ENCODE measurements around the gene TMEM266.
A peak's percentile ranks its signal among the peaks of the same experiment; 100 is the strongest.

TMEM266 gene

GRCh38 chr15:76064375-76064774 is 4.6 kb downstream of the TMEM266 start:
- Histone ChIP-seq H3K27me3 (ENCODE audit: insufficient read depth, low read length, poor library complexity, severe bottlenecking) (peaks cover 6% of the 10 kb centered on the region), H3K9me2 (replicated peaks; ENCODE audit: low read depth, low read length) (no peaks in the 10 kb centered on the region), H3K9ac (ENCODE audit: low read depth, low read length, poor library complexity, severe bottlenecking) (no peak overlapping the region), H3K79me2 (ENCODE audit: insufficient read depth, low read length) (no peaks in the 10 kb centered on the region), H3K4me3 (ENCODE audit: low read length, poor library complexity, severe bottlenecking) (no peak overlapping the region), H2AFZ (ENCODE audit: low read length) (no peak overlapping the region), H3K4me1 (ENCODE audit: insufficient read depth, low read length, poor library complexity, severe bottlenecking) (peaks cover 8% of the 10 kb centered on the region), H3K9me3 (ENCODE audit: insufficient read depth, low read depth, low read length) (no peaks in the 10 kb centered on the region), H3K4me2 (ENCODE audit: low read depth, low read length, poor library complexity, severe bottlenecking) (no peak overlapping the region), H3F3A (ENCODE audit: low read depth) (no peaks in the 10 kb centered on the region), H3K36me3 (ENCODE audit: insufficient read depth, low read length) (no peaks in the 10 kb centered on the region), H4K20me1 (ENCODE audit: insufficient read depth, low read length, poor library complexity, severe bottlenecking) (no peaks in the 10 kb centered on the region)
- TF ChIP-seq CTCF (conservative IDR thresholded peaks at IDR 0.05; ENCODE audit: low read length): no peak
- TF ChIP-seq EZH2phosphoT487 (IDR thresholded peaks at IDR 0.05; ENCODE audit: borderline replicate concordance): no peak

GRCh38 chr15:76065245-76065644 is 5.5 kb downstream of the TMEM266 start:
- no peak overlapping the region for H2AFZ ChIP-seq (ENCODE audit: low read length)
- peaks cover 6% of the 10 kb centered on the region for H3K27me3 ChIP-seq (ENCODE audit: insufficient read depth, low read length, poor library complexity, severe bottlenecking)
- no peaks in the 10 kb centered on the region for H3K9me2 ChIP-seq (replicated peaks; ENCODE audit: low read depth, low read length)

GRCh38 chr15:76065793-76066192 is 6.0 kb downstream of the TMEM266 start:
- no peak overlapping the region for H2AFZ ChIP-seq (ENCODE audit: low read length)
- no peaks in the 10 kb centered on the region for H3K9me2 ChIP-seq (replicated peaks; ENCODE audit: low read depth, low read length)
- H3K27me3 ChIP-seq (ENCODE audit: insufficient read depth, low read length, poor library complexity, severe bottlenecking): peaks cover 6% of the 10 kb centered on the region
- H4K20me1 ChIP-seq (ENCODE audit: insufficient read depth, low read length, poor library complexity, severe bottlenecking): no peaks in the 10 kb centered on the region
- TF ChIP-seq CTCF (conservative IDR thresholded peaks at IDR 0.05; ENCODE audit: low read length) (no peak), EZH2phosphoT487 (IDR thresholded peaks at IDR 0.05; ENCODE audit: borderline replicate concordance) (no peak)
- H3K9me3 ChIP-seq (ENCODE audit: insufficient read depth, low read depth, low read length): no peaks in the 10 kb centered on the region
- H3K79me2 ChIP-seq (ENCODE audit: insufficient read depth, low read length): no peaks in the 10 kb centered on the region
- H3K36me3 ChIP-seq (ENCODE audit: insufficient read depth, low read length): no peaks in the 10 kb centered on the region
- H3K9ac ChIP-seq (ENCODE audit: low read depth, low read length, poor library complexity, severe bottlenecking): no peak overlapping the region
- no peak overlapping the region for H3K4me3 ChIP-seq (ENCODE audit: low read length, poor library complexity, severe bottlenecking)
- no peak overlapping the region for H3K4me2 ChIP-seq (ENCODE audit: low read depth, low read length, poor library complexity, severe bottlenecking)
- peaks cover 8% of the 10 kb centered on the region for H3K4me1 ChIP-seq (ENCODE audit: insufficient read depth, low read length, poor library complexity, severe bottlenecking)
- H3F3A ChIP-seq (ENCODE audit: low read depth): no peaks in the 10 kb centered on the region

More at GRCh38 chr15:76065245-76065644, 5.5 kb downstream of the TMEM266 start:
- H3F3A ChIP-seq (ENCODE audit: low read depth): no peaks in the 10 kb centered on the region
- H3K4me1 ChIP-seq (ENCODE audit: insufficient read depth, low read length, poor library complexity, severe bottlenecking): peaks cover 8% of the 10 kb centered on the region
- H3K4me3 ChIP-seq (ENCODE audit: low read length, poor library complexity, severe bottlenecking): no peak overlapping the region
- H3K79me2 ChIP-seq (ENCODE audit: insufficient read depth, low read length): no peaks in the 10 kb centered on the region
- H3K9me3 ChIP-seq (ENCODE audit: insufficient read depth, low read depth, low read length): no peaks in the 10 kb centered on the region
- H4K20me1 ChIP-seq (ENCODE audit: insufficient read depth, low read length, poor library complexity, severe bottlenecking): no peaks in the 10 kb centered on the region
- peak overlapping the region; percentile 2 for H3K4me2 ChIP-seq (ENCODE audit: low read depth, low read length, poor library complexity, severe bottlenecking)
- TF ChIP-seq CTCF (conservative IDR thresholded peaks at IDR 0.05; ENCODE audit: low read length) (no peak), EZH2phosphoT487 (IDR thresholded peaks at IDR 0.05; ENCODE audit: borderline replicate concordance) (no peak)
- no peaks in the 10 kb centered on the region for H3K36me3 ChIP-seq (ENCODE audit: insufficient read depth, low read length)
- H3K9ac ChIP-seq (ENCODE audit: low read depth, low read length, poor library complexity, severe bottlenecking): no peak overlapping the region
